ENCODE measurements around the gene PLK4.

DNA sequence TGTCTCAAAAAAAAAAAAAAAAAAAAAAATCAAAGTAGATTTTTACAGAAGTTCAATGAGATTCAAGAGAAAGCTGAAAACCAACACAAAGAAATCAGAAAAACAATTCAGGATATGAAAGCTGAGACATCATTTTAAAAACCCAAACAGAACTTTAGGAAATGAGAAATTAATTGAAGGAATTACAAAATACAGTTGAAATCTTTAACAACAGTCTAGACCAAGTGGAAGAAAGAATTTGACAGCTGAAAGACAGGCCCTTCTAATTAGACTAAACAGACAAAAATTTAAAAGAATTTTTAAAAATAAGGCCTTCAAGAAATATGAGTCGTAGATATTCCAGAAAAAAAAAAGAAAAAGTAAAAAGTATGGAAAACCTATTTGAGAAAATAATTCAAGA is 33.9 kb upstream of the PLK4 start:
- TF ChIP-seq, protein P1, sequence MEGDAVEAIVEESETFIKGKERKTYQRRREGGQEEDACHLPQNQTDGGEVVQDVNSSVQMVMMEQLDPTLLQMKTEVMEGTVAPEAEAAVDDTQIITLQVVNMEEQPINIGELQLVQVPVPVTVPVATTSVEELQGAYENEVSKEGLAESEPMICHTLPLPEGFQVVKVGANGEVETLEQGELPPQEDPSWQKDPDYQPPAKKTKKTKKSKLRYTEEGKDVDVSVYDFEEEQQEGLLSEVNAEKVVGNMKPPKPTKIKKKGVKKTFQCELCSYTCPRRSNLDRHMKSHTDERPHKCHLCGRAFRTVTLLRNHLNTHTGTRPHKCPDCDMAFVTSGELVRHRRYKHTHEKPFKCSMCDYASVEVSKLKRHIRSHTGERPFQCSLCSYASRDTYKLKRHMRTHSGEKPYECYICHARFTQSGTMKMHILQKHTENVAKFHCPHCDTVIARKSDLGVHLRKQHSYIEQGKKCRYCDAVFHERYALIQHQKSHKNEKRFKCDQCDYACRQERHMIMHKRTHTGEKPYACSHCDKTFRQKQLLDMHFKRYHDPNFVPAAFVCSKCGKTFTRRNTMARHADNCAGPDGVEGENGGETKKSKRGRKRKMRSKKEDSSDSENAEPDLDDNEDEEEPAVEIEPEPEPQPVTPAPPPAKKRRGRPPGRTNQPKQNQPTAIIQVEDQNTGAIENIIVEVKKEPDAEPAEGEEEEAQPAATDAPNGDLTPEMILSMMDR (IDR thresholded peaks at IDR 0.05), result no peak
- TF ChIP-seq POLR2A (IDR thresholded peaks at IDR 0.05), result no peak
